Forelimb muscle (tissue), 1 donor: Measurements from ENCODE around the gene DOCK2. TPM values are rescaled to one million over a fixed set of nuclear protein-coding genes. Genes with fewer than 3 reads are reported as not detected.

Experiments used
- DNase-seq: peaks from one replicate; pipeline ENCODE4 v3.0.0-alpha.2; 2013; ENCODE audit warnings: low read depth
- polyA plus RNA-seq: library from polyadenylated mRNA; unstranded; fragments of 120-200 nt; gene quantifications from one replicate; pipeline ENCODE4 v1.2.1, GENCODE V29; 2013; ENCODE audit not compliant: insufficient read length

DOCK2 gene
- polyA plus RNA-seq, 1 donor = 2.6 TPM

GRCh38 chr5:169862391-169862811 is 225.3 kb downstream of the DOCK2 start:
- no peak for DNase-seq

GRCh38 chr5:169864483-169864882 is 227.4 kb downstream of the DOCK2 start:
- no peak for DNase-seq

- no peak for DNase-seq
Measured at GRCh38 chr5:169867347-169867746, 230.3 kb downstream of the DOCK2 start.

GRCh38 chr5:169869066-169869465 is 232.0 kb downstream of the DOCK2 start:
- no peak for DNase-seq

- DNase-seq = no peak
Measured at GRCh38 chr5:169870211-169870610, 233.1 kb downstream of the DOCK2 start.

GRCh38 chr5:169871826-169872490 is 234.9 kb downstream of the DOCK2 start:
- peak; percentile 32 for DNase-seq

GRCh38 chr5:169873642-169874041 is 236.6 kb downstream of the DOCK2 start:
- DNase-seq = no peak

GRCh38 chr5:169874621-169875020 is 237.5 kb downstream of the DOCK2 start:
- DNase-seq = no peak

GRCh38 chr5:169875091-169875728 is 238.1 kb downstream of the DOCK2 start:
- no peak for DNase-seq

- DNase-seq = no peak
Measured at GRCh38 chr5:169875731-169876130, 238.7 kb downstream of the DOCK2 start.

GRCh38 chr5:169876386-169876785 is 239.3 kb downstream of the DOCK2 start:
- DNase-seq = no peak

- DNase-seq = no peak
Measured at GRCh38 chr5:169880012-169880663, 243.1 kb downstream of the DOCK2 start.

GRCh38 chr5:169880785-169881184 is 243.7 kb downstream of the DOCK2 start:
- no peak for DNase-seq

- DNase-seq = no peak
Measured at GRCh38 chr5:169881702-169882303, 244.7 kb downstream of the DOCK2 start.

- no peak for DNase-seq
Measured at GRCh38 chr5:169886033-169886432, 249.0 kb downstream of the DOCK2 start.

- DNase-seq = no peak
Measured at GRCh38 chr5:169886677-169887076, 249.6 kb downstream of the DOCK2 start.

GRCh38 chr5:169889572-169889971 is 252.5 kb downstream of the DOCK2 start:
- no peak for DNase-seq

- DNase-seq = no peak
Measured at GRCh38 chr5:169893010-169893409, 255.9 kb downstream of the DOCK2 start.

- no peak for DNase-seq
Measured at GRCh38 chr5:169893571-169893970, 256.5 kb downstream of the DOCK2 start.

- no peak for DNase-seq
Measured at GRCh38 chr5:169895926-169896325, 258.9 kb downstream of the DOCK2 start.

- no peak for DNase-seq
Measured at GRCh38 chr5:169897481-169897880, 260.4 kb downstream of the DOCK2 start.

- DNase-seq = no peak
Measured at GRCh38 chr5:169901896-169902295, 264.8 kb downstream of the DOCK2 start.

- DNase-seq = peak; percentile 32
Measured at GRCh38 chr5:169904059-169904458, 267.0 kb downstream of the DOCK2 start.
